Mesendoderm (in vitro differentiated cells): ENCODE results near the gene UQCRQ.

Source experiments
- DNase-seq: peaks from one replicate; pipeline ENCODE4 v3.0.0; 2013
- H2AK5ac ChIP-seq: 2 replicates; pipeline ENCODE4 v1.6.1; 2013; ENCODE audit warnings: low read length, inconsistent platforms
- H2BK120ac ChIP-seq: 2 replicates; pipeline ENCODE4 v1.6.1; 2013; ENCODE audit warnings: low read depth, mild to moderate bottlenecking, low read length, moderate library complexity, mixed read lengths
- H2BK15ac ChIP-seq: replicated peaks from 2 replicates; pipeline ENCODE4 v1.6.1; 2013; ENCODE audit warnings: low read depth, mild to moderate bottlenecking, moderate library complexity
- H2BK5ac ChIP-seq: 2 replicates; pipeline ENCODE4 v1.6.1; 2013; ENCODE audit warnings: low read length, inconsistent platforms
- H3K18ac ChIP-seq: 2 replicates; pipeline ENCODE4 v1.6.1; 2013; ENCODE audit warnings: mild to moderate bottlenecking, low read length, mixed read lengths
- H3K23ac ChIP-seq: one replicate; pipeline ENCODE4 v1.6.1; 2013; ENCODE audit warnings: low read length
- H3K27ac ChIP-seq: 2 replicates; pipeline ENCODE4 v1.5.1; 2013; ENCODE audit warnings: low read depth, mild to moderate bottlenecking, inconsistent platforms, low read length, moderate library complexity
- H3K27me3 ChIP-seq: 2 replicates; pipeline ENCODE4 v1.6.1; 2013; ENCODE audit warnings: low read length, control low read depth, mild to moderate bottlenecking, inconsistent platforms; ENCODE audit not compliant: insufficient read depth, poor library complexity
- H3K36me3 ChIP-seq: 2 replicates; pipeline ENCODE4 v1.6.1; 2013; ENCODE audit warnings: low read length, inconsistent platforms; ENCODE audit not compliant: control insufficient read depth, insufficient read depth
- H3K4ac ChIP-seq: one replicate; pipeline ENCODE4 v1.6.1; 2013; ENCODE audit warnings: low read depth, mild to moderate bottlenecking, low read length, moderate library complexity
- H3K4me1 ChIP-seq: 2 replicates; pipeline ENCODE4 v1.6.1; 2013; ENCODE audit warnings: low read depth, low read length, inconsistent platforms; ENCODE audit not compliant: control insufficient read depth
- H3K4me2 ChIP-seq: 2 replicates; pipeline ENCODE4 v1.6.1; 2013; ENCODE audit warnings: low read length
- H3K4me3 ChIP-seq: 2 replicates; pipeline ENCODE4 v1.5.1; 2013; ENCODE audit warnings: mild to moderate bottlenecking, low read length
- H3K56ac ChIP-seq: one replicate; pipeline ENCODE4 v1.6.1; 2013; ENCODE audit warnings: low read length
- H3K79me1 ChIP-seq: 2 replicates; pipeline ENCODE4 v1.6.1; 2013; ENCODE audit warnings: low read length, inconsistent platforms
- H3K79me2 ChIP-seq: 2 replicates; pipeline ENCODE4 v1.6.1; 2013; ENCODE audit warnings: mild to moderate bottlenecking, low read length; ENCODE audit not compliant: control insufficient read depth, insufficient read depth
- H3K9ac ChIP-seq: 2 replicates; pipeline ENCODE4 v1.6.1; 2013; ENCODE audit warnings: low read length, inconsistent platforms
- H4K5ac ChIP-seq: one replicate; pipeline ENCODE4 v1.6.1; 2013; ENCODE audit warnings: low read length
- H4K8ac ChIP-seq: one replicate; pipeline ENCODE4 v1.6.1; 2013; ENCODE audit warnings: low read depth, mild to moderate bottlenecking, control low read depth, low read length, moderate library complexity
- WGBS: extraction: QIAGEN DNeasy Blood & Tissue Kit; methylation state at CpG from one replicate; pipeline ENCODE4 v1.1.7; 2013; ENCODE audit warnings: low lambda C conversion rate, missing lambda C conversion rate; ENCODE audit not compliant: insufficient coverage; ENCODE audit errors: extremely low coverage; 5-methylcytosine and 5-hydroxymethylcytosine counted together

The UQCRQ gene

GRCh38 chr5:132841305-132841704, 25.1 kb upstream of the UQCRQ start:
- H3K4me1 ChIP-seq: no peaks in the 10 kb centered on the region
- H3K4ac ChIP-seq: no peak overlapping the region
- no CpG with 5 or more reads among the region's 4 CpGs for WGBS
- no peak overlapping the region for H3K18ac ChIP-seq
- H2AK5ac ChIP-seq: no peak overlapping the region
- H2BK15ac ChIP-seq: no peak overlapping the region
- no peak overlapping the region for H3K4me2 ChIP-seq
- H3K79me2 ChIP-seq: no peaks in the 10 kb centered on the region
- no peaks in the 10 kb centered on the region for H3K79me1 ChIP-seq
- no peak overlapping the region for H4K8ac ChIP-seq
- H2BK120ac ChIP-seq: no peak overlapping the region
- no peak overlapping the region for H3K9ac ChIP-seq
- H3K27ac ChIP-seq: no peak overlapping the region
- no peak overlapping the region for H3K23ac ChIP-seq
- no peak overlapping the region for H3K4me3 ChIP-seq
- no peak for DNase-seq
- H3K36me3 ChIP-seq: no peaks in the 10 kb centered on the region
- H4K5ac ChIP-seq: no peak overlapping the region
- H3K56ac ChIP-seq: no peak overlapping the region
- no peak overlapping the region for H2BK5ac ChIP-seq
- H3K27me3 ChIP-seq: no peaks in the 10 kb centered on the region

GRCh38 chr5:132848270-132848669, 18.2 kb upstream of the UQCRQ start:
- Histone ChIP-seq H3K27ac (no peak overlapping the region), H2BK5ac (no peak overlapping the region), H4K5ac (no peak overlapping the region), H3K23ac (no peak overlapping the region), H3K27me3 (no peaks in the 10 kb centered on the region), H3K4ac (no peak overlapping the region), H3K79me1 (no peaks in the 10 kb centered on the region), H3K18ac (no peak overlapping the region), H2AK5ac (no peak overlapping the region), H3K9ac (no peak overlapping the region), H3K4me3 (no peak overlapping the region), H3K56ac (no peak overlapping the region), H3K4me1 (no peaks in the 10 kb centered on the region), H2BK15ac (no peak overlapping the region), H3K79me2 (no peaks in the 10 kb centered on the region), H2BK120ac (no peak overlapping the region), H3K36me3 (no peaks in the 10 kb centered on the region), H3K4me2 (no peak overlapping the region), H4K8ac (no peak overlapping the region)
- no CpG with 5 or more reads among the region's 8 CpGs for WGBS
- no peak for DNase-seq

- DNase-seq: no peak
- no CpG with 5 or more reads among the region's 1 CpG for WGBS
Measured at GRCh38 chr5:132849347-132849746, 17.1 kb upstream of the UQCRQ start.

GRCh38 chr5:132850066-132850465, 16.4 kb upstream of the UQCRQ start:
- Histone ChIP-seq H3K27me3 (no peaks in the 10 kb centered on the region), H3K18ac (no peak overlapping the region), H3K4ac (no peak overlapping the region), H3K79me2 (no peaks in the 10 kb centered on the region), H2BK120ac (no peak overlapping the region), H3K56ac (no peak overlapping the region), H3K23ac (no peak overlapping the region), H3K4me3 (no peak overlapping the region), H3K36me3 (no peaks in the 10 kb centered on the region), H3K79me1 (no peaks in the 10 kb centered on the region), H4K5ac (no peak overlapping the region), H3K4me2 (no peak overlapping the region), H3K9ac (no peak overlapping the region), H2AK5ac (no peak overlapping the region), H2BK15ac (no peak overlapping the region), H2BK5ac (no peak overlapping the region), H3K4me1 (no peaks in the 10 kb centered on the region), H3K27ac (no peak overlapping the region), H4K8ac (no peak overlapping the region)
- WGBS: no CpG with 5 or more reads among the region's 2 CpGs
- DNase-seq: no peak

More at GRCh38 chr5:132849347-132849746, 17.1 kb upstream of the UQCRQ start:
- Histone ChIP-seq H3K27ac (no peak overlapping the region), H3K79me1 (no peaks in the 10 kb centered on the region), H3K18ac (no peak overlapping the region), H3K23ac (no peak overlapping the region), H3K56ac (no peak overlapping the region), H3K79me2 (no peaks in the 10 kb centered on the region), H3K4me3 (no peak overlapping the region), H4K5ac (no peak overlapping the region), H3K4me1 (no peaks in the 10 kb centered on the region), H4K8ac (no peak overlapping the region), H2BK15ac (no peak overlapping the region), H2BK120ac (no peak overlapping the region), H3K9ac (no peak overlapping the region), H3K27me3 (no peaks in the 10 kb centered on the region), H2AK5ac (no peak overlapping the region), H2BK5ac (no peak overlapping the region), H3K4ac (no peak overlapping the region), H3K4me2 (no peak overlapping the region), H3K36me3 (no peaks in the 10 kb centered on the region)

- Histone ChIP-seq H3K79me1 (no peaks in the 10 kb centered on the region), H3K4me2 (no peak overlapping the region), H4K5ac (no peak overlapping the region), H2AK5ac (no peak overlapping the region), H3K18ac (no peak overlapping the region), H3K4ac (no peak overlapping the region), H3K79me2 (no peaks in the 10 kb centered on the region), H4K8ac (no peak overlapping the region), H2BK120ac (no peak overlapping the region), H3K27ac (no peak overlapping the region), H3K23ac (no peak overlapping the region), H3K4me1 (no peaks in the 10 kb centered on the region), H3K4me3 (no peak overlapping the region), H3K36me3 (no peaks in the 10 kb centered on the region), H2BK5ac (no peak overlapping the region), H3K9ac (no peak overlapping the region), H2BK15ac (no peak overlapping the region), H3K27me3 (no peaks in the 10 kb centered on the region), H3K56ac (no peak overlapping the region)
- WGBS: no CpG with 5 or more reads among the region's 3 CpGs
- no peak for DNase-seq
Measured at GRCh38 chr5:132853323-132853722, 13.1 kb upstream of the UQCRQ start.

GRCh38 chr5:132853790-132854189, 12.7 kb upstream of the UQCRQ start:
- H4K5ac ChIP-seq: no peak overlapping the region
- H3K9ac ChIP-seq: no peak overlapping the region
- H3K23ac ChIP-seq: no peak overlapping the region
- H3K56ac ChIP-seq: no peak overlapping the region
- no peaks in the 10 kb centered on the region for H3K79me2 ChIP-seq
- no peak overlapping the region for H3K18ac ChIP-seq
- H3K79me1 ChIP-seq: no peaks in the 10 kb centered on the region
- no peak overlapping the region for H2BK120ac ChIP-seq
- H3K27ac ChIP-seq: no peak overlapping the region
- no peak overlapping the region for H2AK5ac ChIP-seq
- no peak overlapping the region for H3K4me3 ChIP-seq
- H3K4ac ChIP-seq: no peak overlapping the region
- no peaks in the 10 kb centered on the region for H3K36me3 ChIP-seq
- no peak overlapping the region for H2BK5ac ChIP-seq
- H3K27me3 ChIP-seq: no peaks in the 10 kb centered on the region
- WGBS: no CpG with 5 or more reads among the region's 1 CpG
- no peaks in the 10 kb centered on the region for H3K4me1 ChIP-seq
- H3K4me2 ChIP-seq: no peak overlapping the region
- H4K8ac ChIP-seq: no peak overlapping the region
- no peak for DNase-seq
- no peak overlapping the region for H2BK15ac ChIP-seq
